ENCODE data around the gene GPR42. TPM values are rescaled to one million over a fixed set of nuclear protein-coding genes. Genes with fewer than 3 reads are reported as not detected.

GPR42 gene
- total and polyA plus RNA-seq, 2 donors (not counting 1 experiment from before 2014, with no cell fraction given) = 0.10 TPM; not detected in 1

DNA sequence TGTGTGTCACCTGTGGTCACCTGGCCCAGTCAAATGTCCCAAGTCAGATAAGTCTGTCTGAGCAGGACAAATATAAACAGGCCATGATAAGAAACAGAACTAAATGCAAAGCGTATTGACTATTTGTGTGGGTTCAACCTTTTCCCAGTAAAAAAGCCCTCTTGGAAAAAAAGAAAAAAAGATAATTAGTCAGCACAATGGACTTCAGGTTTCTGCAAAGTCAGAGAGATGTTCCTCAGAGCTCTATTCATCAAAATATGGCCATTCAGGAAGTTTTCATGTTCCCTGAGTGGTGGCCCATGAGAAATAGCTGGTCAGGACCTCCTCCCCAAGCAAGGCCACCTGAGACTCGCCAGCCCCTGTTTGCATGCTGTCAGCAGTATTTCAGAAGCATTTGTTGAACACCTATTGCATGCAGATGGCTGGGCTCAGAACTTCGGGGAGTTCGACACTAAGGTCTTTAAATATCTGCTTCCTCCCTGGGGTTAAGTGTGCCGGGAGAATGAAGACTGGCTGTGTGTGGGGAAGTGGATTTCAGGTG is 9.9 kb upstream of the GPR42 start:
- Histone ChIP-seq H2AFZ (ENCODE audit: insufficient read depth, low read depth, low read length, poor library complexity, severe bottlenecking) (no peak overlapping the region), H3K79me2 (ENCODE audit: control insufficient read depth, insufficient read depth, low read length) (no peaks in the 10 kb centered on the region), H3K4me2 (replicated peaks; ENCODE audit: low read depth, low read length, poor library complexity, severe bottlenecking) (no peak overlapping the region), H3K9me3 (ENCODE audit: control extremely low read depth in 1 of 3, control insufficient read depth in 2 of 3, insufficient read depth in 1 of 3, low read length in 2 of 3) (no peaks in the 10 kb centered on the region), H3K27me3 (replicated peaks in 1 of 4; ENCODE audit: control extremely low read depth in 1 of 4, control insufficient read depth in 3 of 4, insufficient read depth in 4 of 4, low read length in 3 of 4) (peaks cover 0 to 13% (median 0%) of the 10 kb centered on the region in 4 experiments), H3K9ac (ENCODE audit: low read length) (no peak overlapping the region), H3K27ac (ENCODE audit: low read length in 2 of 2) (no peak overlapping the region), H3K4me3 (ENCODE audit: control extremely low read depth in 1 of 5, extremely low read depth in 1 of 5, insufficient read depth in 1 of 5, low read depth in 2 of 5, low read length in 4 of 5) (no peak overlapping the region), H3K4me1 (ENCODE audit: control insufficient read depth in 2 of 2, insufficient read depth in 2 of 2, low read length in 2 of 2) (no peaks in the 10 kb centered on the region), H3K36me3 (replicated peaks in 1 of 2; ENCODE audit: control extremely low read depth in 1 of 2, control insufficient read depth in 1 of 2, extremely low read depth in 1 of 2, insufficient read depth in 2 of 2, low read length in 1 of 2) (no peaks in the 10 kb centered on the region), H4K20me1 (ENCODE audit: control insufficient read depth, insufficient read depth, low read length, poor library complexity, severe bottlenecking) (no peaks in the 10 kb centered on the region)
- H3K27me3 Mint-ChIP-seq = peaks cover 19% of the 10 kb centered on the region
- DNase-seq (no peak), ATAC-seq (ENCODE audit: low read depth) (no peak)
- no peak overlapping the region for H3K4me3 Mint-ChIP-seq
- TF ChIP-seq EZH2 (IDR thresholded peaks at IDR 0.05; ENCODE audit: borderline replicate concordance, insufficient read depth, low read depth, low read length, poor library complexity, severe bottlenecking) (no peak), CTCF (IDR thresholded peaks at IDR 0.05) (no peak)
- intact Hi-C loops (cut with micrococcal nuclease) = no loop called here
- whole genome bisulfite sequencing (ENCODE audit: insufficient coverage) = 37% methylated on average over 4 of the region's 5 CpGs
- POLR2A ChIA-PET = no interaction called here
- peaks cover 2% of the 10 kb centered on the region for H3K4me1 Mint-ChIP-seq
- CTCF ChIA-PET = no interaction called here
- H3K27ac Mint-ChIP-seq = no peak overlapping the region
- H3K9me3 Mint-ChIP-seq (ENCODE audit: insufficient read depth) = no peaks in the 10 kb centered on the region

- Histone ChIP-seq H3K9ac (ENCODE audit: low read length) (no peak overlapping the region), H3K4me3 (ENCODE audit: control extremely low read depth in 1 of 5, extremely low read depth in 1 of 5, insufficient read depth in 1 of 5, low read depth in 2 of 5, low read length in 4 of 5) (no peak overlapping the region), H3K36me3 (replicated peaks in 1 of 2; ENCODE audit: control extremely low read depth in 1 of 2, control insufficient read depth in 1 of 2, extremely low read depth in 1 of 2, insufficient read depth in 2 of 2, low read length in 1 of 2) (no peaks in the 10 kb centered on the region), H4K20me1 (ENCODE audit: control insufficient read depth, insufficient read depth, low read length, poor library complexity, severe bottlenecking) (no peaks in the 10 kb centered on the region), H3K4me1 (ENCODE audit: control insufficient read depth in 2 of 2, insufficient read depth in 2 of 2, low read length in 2 of 2) (no peaks in the 10 kb centered on the region), H3K4me2 (replicated peaks; ENCODE audit: low read depth, low read length, poor library complexity, severe bottlenecking) (no peak overlapping the region), H3K9me3 (ENCODE audit: control extremely low read depth in 1 of 3, control insufficient read depth in 2 of 3, insufficient read depth in 1 of 3, low read length in 2 of 3) (no peaks in the 10 kb centered on the region), H3K27me3 (replicated peaks in 1 of 4; ENCODE audit: control extremely low read depth in 1 of 4, control insufficient read depth in 3 of 4, insufficient read depth in 4 of 4, low read length in 3 of 4) (peaks cover 0 to 13% (median 0%) of the 10 kb centered on the region in 4 experiments), H3K79me2 (ENCODE audit: control insufficient read depth, insufficient read depth, low read length) (no peaks in the 10 kb centered on the region), H2AFZ (ENCODE audit: insufficient read depth, low read depth, low read length, poor library complexity, severe bottlenecking) (no peak overlapping the region), H3K27ac (ENCODE audit: low read length in 2 of 2) (no peak overlapping the region)
- DNase-seq (no peak), ATAC-seq (ENCODE audit: low read depth) (no peak)
- ChIA-PET POLR2A (no interaction called here), CTCF (no interaction called here)
- TF ChIP-seq CTCF (IDR thresholded peaks at IDR 0.05) (no peak), EZH2 (IDR thresholded peaks at IDR 0.05; ENCODE audit: borderline replicate concordance, insufficient read depth, low read depth, low read length, poor library complexity, severe bottlenecking) (no peak)
- Mint-ChIP-seq H3K27me3 (peaks cover 13% of the 10 kb centered on the region), H3K4me1 (peaks cover 2% of the 10 kb centered on the region), H3K27ac (no peak overlapping the region), H3K4me3 (no peak overlapping the region), H3K9me3 (ENCODE audit: insufficient read depth) (no peaks in the 10 kb centered on the region)
- intact Hi-C loops (cut with micrococcal nuclease) = no loop called here
- WGBS (ENCODE audit: insufficient coverage) = 95% methylated on average over 4 of the region's 14 CpGs
Observed at GRCh38 chr19:35362261-35363000, 8.4 kb upstream of the GPR42 start.

Data from B cell (primary cell).